Astrocyte of the cerebellum (primary cell): ENCODE data around the gene MELTF.

ENCODE experiments used
- DNase-seq: peaks from one replicate; pipeline ENCODE4 v3.0.0-alpha.2; 2011; ENCODE audit warnings: low read depth
- H3K4me3 ChIP-seq: 2 replicates; pipeline ENCODE4 v1.5.1; 2011; ENCODE audit warnings: mild to moderate bottlenecking, low read depth, low read length, moderate library complexity
- in situ Hi-C: cut with HindIII; loops from 2 replicates; pipeline ENCODE4 v1.10.0; 2017; ENCODE audit warnings: low sequenced_read_pairs
- TF ChIP-seq, protein P1 (sequence below): IDR thresholded peaks from 2 replicates; pipeline ENCODE4 v1.5.1; 2012; ENCODE audit warnings: low read length, low read depth, moderate library complexity, mild to moderate bottlenecking; ENCODE audit errors: missing control alignments

Gene MELTF

DNA sequence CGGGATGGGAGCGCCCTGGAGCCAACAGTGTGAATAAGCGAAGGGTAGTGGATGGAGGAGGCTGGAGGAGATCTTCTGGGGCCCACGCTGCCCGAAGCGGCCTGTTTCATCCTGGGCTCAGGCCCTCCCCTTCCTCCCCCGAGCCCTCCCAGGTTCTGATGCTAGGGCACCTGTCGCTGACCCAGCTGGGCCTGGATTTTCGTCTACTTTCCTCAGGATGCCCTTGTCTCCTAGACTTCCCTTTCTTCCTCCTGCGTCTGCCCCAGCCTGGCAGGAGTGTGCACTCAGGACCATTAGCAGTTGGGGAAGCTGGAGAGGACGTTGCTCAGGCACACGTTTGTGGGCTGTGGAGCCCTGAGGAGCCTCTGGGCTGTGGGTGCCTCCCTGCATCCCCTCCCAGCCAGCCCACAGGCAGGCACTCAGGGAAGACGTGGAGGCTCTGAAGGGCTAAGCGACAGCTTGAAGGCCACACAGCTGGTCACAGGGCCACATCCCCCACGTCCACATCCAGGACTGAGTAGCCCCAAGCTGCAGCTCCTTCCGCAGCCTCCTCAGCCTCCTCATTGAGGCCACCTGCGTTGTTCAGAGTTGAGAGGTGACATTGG lies 37.1 kb downstream of the MELTF start:
- no peak for DNase-seq
- in situ Hi-C loops, result no loop called here
- TF ChIP-seq, protein P1, sequence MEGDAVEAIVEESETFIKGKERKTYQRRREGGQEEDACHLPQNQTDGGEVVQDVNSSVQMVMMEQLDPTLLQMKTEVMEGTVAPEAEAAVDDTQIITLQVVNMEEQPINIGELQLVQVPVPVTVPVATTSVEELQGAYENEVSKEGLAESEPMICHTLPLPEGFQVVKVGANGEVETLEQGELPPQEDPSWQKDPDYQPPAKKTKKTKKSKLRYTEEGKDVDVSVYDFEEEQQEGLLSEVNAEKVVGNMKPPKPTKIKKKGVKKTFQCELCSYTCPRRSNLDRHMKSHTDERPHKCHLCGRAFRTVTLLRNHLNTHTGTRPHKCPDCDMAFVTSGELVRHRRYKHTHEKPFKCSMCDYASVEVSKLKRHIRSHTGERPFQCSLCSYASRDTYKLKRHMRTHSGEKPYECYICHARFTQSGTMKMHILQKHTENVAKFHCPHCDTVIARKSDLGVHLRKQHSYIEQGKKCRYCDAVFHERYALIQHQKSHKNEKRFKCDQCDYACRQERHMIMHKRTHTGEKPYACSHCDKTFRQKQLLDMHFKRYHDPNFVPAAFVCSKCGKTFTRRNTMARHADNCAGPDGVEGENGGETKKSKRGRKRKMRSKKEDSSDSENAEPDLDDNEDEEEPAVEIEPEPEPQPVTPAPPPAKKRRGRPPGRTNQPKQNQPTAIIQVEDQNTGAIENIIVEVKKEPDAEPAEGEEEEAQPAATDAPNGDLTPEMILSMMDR, result no peak
- H3K4me3 ChIP-seq, result no peak overlapping the region

GRCh38 chr3:196991581-196992460 lies 37.8 kb downstream of the MELTF start:
- H3K4me3 ChIP-seq, result no peak overlapping the region
- DNase-seq, result no peak
- TF ChIP-seq, protein P1, result no peak
- in situ Hi-C loops, result no loop called here

- TF ChIP-seq, protein P1, result no peak
- no peak for DNase-seq
- in situ Hi-C loops, result no loop called here
Observed at GRCh38 chr3:196990601-196991007, 39.0 kb downstream of the MELTF start.

GRCh38 chr3:196989721-196990262 lies 39.8 kb downstream of the MELTF start:
- in situ Hi-C loops, result no loop called here
- no peak for DNase-seq
- H3K4me3 ChIP-seq, result no peak overlapping the region
- TF ChIP-seq, protein P1, result no peak

More at GRCh38 chr3:196990601-196991007, 39.0 kb downstream of the MELTF start:
- H3K4me3 ChIP-seq, result no peak overlapping the region

GRCh38 chr3:196988241-196989029 lies 41.2 kb downstream of the MELTF start:
- no peak for DNase-seq
- in situ Hi-C loops, result no loop called here
- H3K4me3 ChIP-seq, result no peak overlapping the region
- TF ChIP-seq, protein P1, result peak; percentile 13

DNA sequence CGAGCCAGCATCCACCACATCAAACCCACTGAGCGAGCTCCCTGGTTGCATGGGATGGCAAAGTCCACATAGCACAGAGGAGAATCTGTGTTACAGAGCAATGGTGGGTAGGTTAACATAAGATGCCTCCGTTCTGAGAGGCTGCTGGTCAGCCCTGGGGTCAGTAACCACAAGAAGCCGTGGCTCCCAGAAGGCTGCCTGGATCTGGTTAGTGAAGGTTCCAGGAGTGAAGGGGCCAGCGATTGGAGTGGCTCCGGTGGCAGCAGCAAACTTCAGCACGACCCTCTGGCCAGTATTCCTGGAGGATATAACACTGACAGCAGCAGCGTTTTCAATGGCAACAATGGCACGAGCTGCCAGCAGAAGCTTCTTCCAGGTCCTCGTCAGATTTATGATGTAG lies 42.6 kb downstream of the MELTF start:
- TF ChIP-seq, protein P1, result no peak

More for the DNA sequence above, 42.6 kb downstream of the MELTF start:
- no peak for DNase-seq
- H3K4me3 ChIP-seq, result no peak overlapping the region
- in situ Hi-C loops, result no loop called here
